ENCODE measurements around the gene LDAF1.
"Not testable (repeated sequence)": the region's sequence is repeated elsewhere in the genome, so short reads cannot be mapped to it uniquely, and the experiment has no call there.

Gene LDAF1

GRCh38 chr16:21161211-21161610, 2.7 kb downstream of the LDAF1 start:
- no peak for FAIRE-seq
- no peak for DNase-seq (ENCODE audit: insufficient read length, low spot score)

- DNase-seq (ENCODE audit: insufficient read length, low spot score): no peak
- no peak for FAIRE-seq
These were observed 4.2 kb downstream of the LDAF1 start for GRCh38 chr16:21162661-21163151.

GRCh38 chr16:21163576-21163975, 5.1 kb downstream of the LDAF1 start:
- no peak for FAIRE-seq
- DNase-seq (ENCODE audit: insufficient read length, low spot score): no peak

- FAIRE-seq (no peak), DNase-seq (ENCODE audit: insufficient read length, low spot score) (no peak)
These were observed 6.2 kb downstream of the LDAF1 start for GRCh38 chr16:21164521-21165168.

GRCh38 chr16:21166561-21166961, 8.1 kb downstream of the LDAF1 start:
- FAIRE-seq (no peak), DNase-seq (ENCODE audit: insufficient read length, low spot score) (no peak)

GRCh38 chr16:21167360-21167759, 8.9 kb downstream of the LDAF1 start:
- peak; percentile 41 for DNase-seq (ENCODE audit: insufficient read length, low spot score)
- no peak for FAIRE-seq

- no peak for FAIRE-seq
- DNase-seq (ENCODE audit: insufficient read length, low spot score): no peak
These were observed 9.6 kb downstream of the LDAF1 start for GRCh38 chr16:21167929-21168602.

GRCh38 chr16:21169249-21169981, 10.9 kb downstream of the LDAF1 start:
- DNase-seq (ENCODE audit: insufficient read length, low spot score): no peak
- FAIRE-seq: no peak

- not testable (repeated sequence) for FAIRE-seq; DNase-seq (ENCODE audit: insufficient read length, low spot score)
These were observed 11.6 kb downstream of the LDAF1 start for GRCh38 chr16:21170116-21170515.

- no peak for FAIRE-seq
- DNase-seq (ENCODE audit: insufficient read length, low spot score): no peak
These were observed 14.2 kb downstream of the LDAF1 start for GRCh38 chr16:21172650-21173049.

GRCh38 chr16:21175397-21175796, 16.9 kb downstream of the LDAF1 start:
- FAIRE-seq: no peak

GRCh38 chr16:21179126-21179982, 20.9 kb downstream of the LDAF1 start:
- DNase-seq (ENCODE audit: insufficient read length, low spot score) (no peak), FAIRE-seq (no peak)

More at GRCh38 chr16:21175397-21175796, 16.9 kb downstream of the LDAF1 start:
- DNase-seq (ENCODE audit: insufficient read length, low spot score): no peak

GRCh38 chr16:21179983-21180365, 21.5 kb downstream of the LDAF1 start:
- FAIRE-seq: no peak
- DNase-seq (ENCODE audit: insufficient read length, low spot score): no peak

GRCh38 chr16:21183995-21184394, 25.5 kb downstream of the LDAF1 start:
- DNase-seq (ENCODE audit: insufficient read length, low spot score) (no peak), FAIRE-seq (no peak)

- DNase-seq (ENCODE audit: insufficient read length, low spot score) (no peak), FAIRE-seq (no peak)
These were observed 26.4 kb downstream of the LDAF1 start for GRCh38 chr16:21184834-21185233.

GRCh38 chr16:21185659-21186325, 27.3 kb downstream of the LDAF1 start:
- FAIRE-seq: no peak

GRCh38 chr16:21186326-21186691, 27.8 kb downstream of the LDAF1 start:
- DNase-seq (ENCODE audit: insufficient read length, low spot score): no peak
- no peak for FAIRE-seq

More at GRCh38 chr16:21185659-21186325, 27.3 kb downstream of the LDAF1 start:
- DNase-seq (ENCODE audit: insufficient read length, low spot score): no peak

GRCh38 chr16:21189311-21189710, 30.8 kb downstream of the LDAF1 start:
- DNase-seq (ENCODE audit: insufficient read length, low spot score) (no peak), FAIRE-seq (no peak)

- DNase-seq (ENCODE audit: insufficient read length, low spot score) (no peak), FAIRE-seq (no peak)
These were observed 31.5 kb downstream of the LDAF1 start for GRCh38 chr16:21190013-21190412.

GRCh38 chr16:21190599-21190998, 32.1 kb downstream of the LDAF1 start:
- FAIRE-seq (no peak), DNase-seq (ENCODE audit: insufficient read length, low spot score) (no peak)

All from HTR-8/SVneo (cell line).